GM19463 (cell line): ENCODE measurements around the gene MRPL55.

Source experiments
- ATAC-seq: cut with Tn5 transposase; IDR thresholded peaks from one replicate; pipeline ENCODE4 v1.9.1; 2021; ENCODE audit warnings: mild to moderate bottlenecking, moderate library complexity; ENCODE audit not compliant: unreplicated experiment

Gene MRPL55

DNA sequence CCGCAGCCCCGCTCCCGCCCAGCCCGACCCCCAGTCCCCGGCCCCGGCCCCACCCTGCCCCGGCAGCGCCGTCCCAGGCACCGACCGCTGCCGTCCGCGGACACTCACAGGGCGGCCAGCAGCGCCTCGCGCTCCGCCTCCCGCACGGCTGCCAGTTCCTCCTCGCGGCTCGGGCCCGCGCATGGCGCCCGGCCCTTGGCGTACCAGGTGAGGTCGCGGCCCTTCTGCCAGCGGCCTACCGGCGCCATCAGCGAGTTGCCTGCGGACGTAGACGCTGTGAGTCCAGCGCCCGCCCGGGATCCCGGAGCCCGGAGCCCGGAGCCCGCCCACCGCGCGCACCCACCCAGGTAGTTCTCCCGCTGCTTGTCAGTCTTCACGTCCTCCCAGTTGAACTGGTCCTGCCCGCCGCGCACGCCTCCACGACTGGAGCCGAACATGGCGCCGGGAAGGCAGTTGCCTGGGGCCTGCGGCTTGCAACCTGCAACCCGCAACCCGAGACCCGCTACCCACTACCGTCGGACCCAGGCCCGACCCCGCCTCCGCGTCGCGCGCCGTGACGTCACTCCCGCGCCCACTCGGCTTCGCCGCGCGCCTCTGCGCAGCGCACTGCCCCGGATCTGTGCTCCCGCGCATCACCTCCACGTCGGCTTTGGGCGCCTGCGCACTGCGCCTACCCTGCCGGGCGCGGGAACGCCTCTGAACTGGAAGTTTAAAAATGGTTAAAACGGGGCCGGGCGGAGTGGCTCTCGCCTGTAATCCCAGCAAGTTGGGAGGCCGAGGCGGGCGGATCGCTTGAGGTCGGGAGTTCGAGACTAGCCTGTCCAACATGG lies 6.1 kb downstream of the MRPL55 start, which contains the start of gene C1orf35:
TSS of gene C1orf35 (minus strand) at position 535 of the 830 bp plus-strand sequence. CDS start at position 437, 98 bp downstream.
- ATAC-seq: peak; percentile 76

- peak; percentile 23 for ATAC-seq
These were observed 6.9 kb downstream of the MRPL55 start for GRCh38 chr1:228101994-228102790.

DNA sequence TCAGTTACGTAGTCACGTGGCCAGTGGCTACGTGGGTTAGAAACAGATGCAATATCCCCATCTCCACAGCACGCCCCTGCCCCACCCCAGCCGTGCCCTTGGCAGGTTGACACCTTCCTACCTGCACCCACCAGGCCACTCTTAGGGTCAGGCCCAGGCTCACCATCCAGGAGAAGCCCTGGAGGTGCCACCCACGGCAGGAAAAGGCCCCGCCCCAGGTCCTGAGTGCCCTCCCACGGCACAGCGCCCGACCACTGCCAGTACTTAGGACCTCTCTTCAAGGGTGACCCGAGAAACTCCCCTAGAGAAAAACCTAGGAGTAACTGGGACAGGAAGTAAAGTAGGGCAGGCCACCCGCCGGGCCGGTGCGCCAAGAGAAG lies 7.5 kb downstream of the MRPL55 start:
- no peak for ATAC-seq

GRCh38 chr1:228100822-228101613 lies 8.1 kb downstream of the MRPL55 start:
- ATAC-seq: no peak

- ATAC-seq: no peak
These were observed 9.8 kb downstream of the MRPL55 start for GRCh38 chr1:228099331-228099732.

DNA sequence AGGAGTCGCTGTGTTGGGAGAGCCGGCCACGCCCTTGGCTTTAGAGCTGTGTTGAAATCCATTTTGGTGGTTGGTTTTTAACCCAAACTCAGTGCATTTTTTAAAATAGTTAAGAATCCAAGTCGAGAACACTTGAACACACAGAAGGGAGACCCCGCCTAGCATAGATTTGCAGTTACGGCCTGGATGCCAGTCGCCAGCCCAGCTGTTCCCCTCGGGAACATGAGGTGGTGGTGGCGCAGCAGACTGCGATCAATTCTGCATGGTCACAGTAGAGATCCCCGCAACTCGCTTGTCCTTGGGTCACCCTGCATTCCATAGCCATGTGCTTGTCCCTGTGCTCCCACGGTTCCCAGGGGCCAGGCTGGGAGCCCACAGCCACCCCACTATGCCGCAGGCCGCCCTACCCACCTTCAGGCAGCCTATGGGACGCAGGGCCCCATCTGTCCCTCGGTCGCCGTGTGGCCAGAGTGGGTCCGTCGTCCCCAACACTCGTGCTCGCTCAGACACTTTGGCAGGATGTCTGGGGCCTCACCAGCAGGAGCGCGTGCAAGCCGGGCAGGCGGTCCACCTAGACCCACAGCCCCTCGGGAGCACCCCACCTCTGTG lies 10.7 kb downstream of the MRPL55 start:
- ATAC-seq: no peak

DNA sequence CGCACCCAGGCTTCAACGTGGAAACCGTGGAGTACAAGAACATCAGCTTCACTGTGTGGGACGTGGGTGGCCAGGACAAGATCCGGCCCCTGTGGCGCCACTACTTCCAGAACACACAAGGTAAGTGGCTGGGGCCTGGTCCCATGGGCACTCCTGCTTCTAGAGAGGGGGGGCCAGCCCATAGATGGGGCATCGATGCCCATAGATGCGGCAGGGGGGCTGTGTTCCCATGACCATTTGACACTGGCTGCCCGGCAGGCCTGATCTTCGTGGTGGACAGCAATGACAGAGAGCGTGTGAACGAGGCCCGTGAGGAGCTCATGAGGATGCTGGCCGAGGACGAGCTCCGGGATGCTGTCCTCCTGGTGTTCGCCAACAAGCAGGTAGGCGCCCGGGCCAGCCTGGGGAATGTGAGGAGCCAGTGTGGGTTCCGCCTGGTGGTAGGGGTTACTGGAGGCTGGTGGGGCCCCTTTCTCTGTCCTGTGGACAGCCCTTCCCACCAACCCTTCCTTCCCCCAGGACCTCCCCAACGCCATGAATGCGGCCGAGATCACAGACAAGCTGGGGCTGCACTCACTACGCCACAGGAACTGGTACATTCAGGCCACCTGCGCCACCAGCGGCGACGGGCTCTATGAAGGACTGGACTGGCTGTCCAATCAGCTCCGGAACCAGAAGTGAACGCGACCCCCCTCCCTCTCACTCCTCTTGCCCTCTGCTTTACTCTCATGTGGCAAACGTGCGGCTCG lies 11.6 kb downstream of the MRPL55 start:
- no peak for ATAC-seq

- ATAC-seq: no peak
These were observed 12.4 kb downstream of the MRPL55 start for GRCh38 chr1:228096416-228097332.

GRCh38 chr1:228095938-228096337 lies 13.2 kb downstream of the MRPL55 start:
- ATAC-seq: no peak

DNA sequence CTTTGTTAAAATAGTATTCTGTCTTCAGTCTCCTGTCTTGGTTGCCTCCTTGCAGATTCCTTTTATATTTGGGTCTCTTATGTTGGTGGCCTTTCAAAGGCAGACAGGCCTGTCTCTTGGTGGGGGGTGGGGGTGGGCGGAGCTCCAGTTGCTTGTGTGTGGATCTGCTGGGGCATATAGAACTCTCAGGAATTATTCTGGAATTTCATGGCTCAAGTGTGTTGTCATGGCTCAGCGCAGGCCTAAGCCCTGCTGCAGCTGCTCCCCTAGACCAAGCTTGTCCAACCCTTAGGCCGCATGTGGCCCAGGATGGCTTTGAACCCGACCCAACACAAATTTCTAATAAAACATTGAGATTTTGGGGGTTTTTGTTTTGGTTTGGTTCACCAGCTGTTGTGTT lies 13.9 kb downstream of the MRPL55 start:
- ATAC-seq: no peak

- ATAC-seq: no peak
These were observed 14.6 kb downstream of the MRPL55 start for GRCh38 chr1:228094432-228095016.

- no peak for ATAC-seq
These were observed 15.8 kb downstream of the MRPL55 start for GRCh38 chr1:228093050-228093906.

- ATAC-seq: no peak
These were observed 16.6 kb downstream of the MRPL55 start for GRCh38 chr1:228092342-228093049.

GRCh38 chr1:228091084-228091483 lies 18.0 kb downstream of the MRPL55 start:
- ATAC-seq: no peak

GRCh38 chr1:228090613-228091081 lies 18.5 kb downstream of the MRPL55 start:
- no peak for ATAC-seq

- ATAC-seq: no peak
These were observed 19.3 kb downstream of the MRPL55 start for GRCh38 chr1:228089519-228090380.
